ENCODE data around the gene OAS1. TPM values are rescaled to one million over a fixed set of nuclear protein-coding genes. Genes with fewer than 3 reads are reported as not detected.
A peak's percentile ranks its signal among the peaks of the same experiment; 100 is the strongest.

OAS1 gene
- total RNA-seq = under 0.01 and 0.86 TPM in 2 replicates

GRCh38 chr12:112906712-112907414 lies at the start of gene OAS1:
OAS1 (plus strand) TSS chr12:112906962; CDS start chr12:112907040, 78 bp downstream.
- DNase-seq (ENCODE audit: low read depth) = peak; percentile 50
- TF ChIP-seq CTCF (IDR thresholded peaks at IDR 0.05; ENCODE audit: insufficient read depth, low read depth, low read length) = no peak
- peak within 1 kb of the TSS; percentile 45 for H3K4me3 ChIP-seq (ENCODE audit: low read depth, low read length)

GRCh38 chr12:112859291-112859690 lies 47.5 kb upstream of the OAS1 start:
- H3K4me3 ChIP-seq (ENCODE audit: low read depth, low read length) = no peak overlapping the region
- no peak for DNase-seq (ENCODE audit: low read depth)
- TF ChIP-seq CTCF (IDR thresholded peaks at IDR 0.05; ENCODE audit: insufficient read depth, low read depth, low read length) = no peak

- no peak for DNase-seq (ENCODE audit: low read depth)
- no peak overlapping the region for H3K4me3 ChIP-seq (ENCODE audit: low read depth, low read length)
- no peak for TF ChIP-seq CTCF (IDR thresholded peaks at IDR 0.05; ENCODE audit: insufficient read depth, low read depth, low read length)
These were observed 46.6 kb upstream of the OAS1 start for GRCh38 chr12:112860181-112860580.

- DNase-seq (ENCODE audit: low read depth) = no peak
- H3K4me3 ChIP-seq (ENCODE audit: low read depth, low read length) = no peak overlapping the region
- no peak for TF ChIP-seq CTCF (IDR thresholded peaks at IDR 0.05; ENCODE audit: insufficient read depth, low read depth, low read length)
These were observed 45.5 kb upstream of the OAS1 start for GRCh38 chr12:112861284-112861683.

GRCh38 chr12:112862636-112863290 lies 44.0 kb upstream of the OAS1 start:
- TF ChIP-seq CTCF (IDR thresholded peaks at IDR 0.05; ENCODE audit: insufficient read depth, low read depth, low read length) = no peak
- H3K4me3 ChIP-seq (ENCODE audit: low read depth, low read length) = no peak overlapping the region
- no peak for DNase-seq (ENCODE audit: low read depth)

- DNase-seq (ENCODE audit: low read depth) = no peak
- no peak for TF ChIP-seq CTCF (IDR thresholded peaks at IDR 0.05; ENCODE audit: insufficient read depth, low read depth, low read length)
- H3K4me3 ChIP-seq (ENCODE audit: low read depth, low read length) = no peak overlapping the region
These were observed 38.2 kb upstream of the OAS1 start for GRCh38 chr12:112868459-112869041.
